Measurements from ENCODE around the gene ZNF407.

ZNF407 gene

DNA sequence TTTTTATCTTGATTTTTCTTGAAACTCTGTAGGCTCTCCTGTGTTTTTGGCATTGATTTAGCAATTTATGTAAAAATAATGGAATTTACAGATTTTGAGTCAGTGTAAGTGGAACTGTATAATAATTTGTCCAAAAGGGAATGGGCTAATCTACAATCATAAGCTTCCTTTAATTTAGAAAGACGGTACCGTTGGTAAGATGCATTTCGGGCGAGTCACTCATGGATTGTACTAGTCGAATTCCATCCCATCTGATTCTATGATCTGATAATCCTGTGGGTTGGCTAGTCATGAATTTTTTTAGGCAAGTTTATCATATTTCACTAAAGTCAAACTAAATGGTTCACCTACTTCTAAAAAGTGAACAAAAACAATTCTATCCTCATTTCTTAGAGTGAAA lies 133.4 kb downstream of the ZNF407 start:
- DNase-seq: no peak

GRCh38 chr18:74732380-74732779 lies 134.7 kb downstream of the ZNF407 start:
- no peak for DNase-seq

GRCh38 chr18:74733598-74733997 lies 135.9 kb downstream of the ZNF407 start:
- DNase-seq: no peak

GRCh38 chr18:74734013-74734444 lies 136.4 kb downstream of the ZNF407 start:
- no peak for DNase-seq

GRCh38 chr18:74739926-74740325 lies 142.3 kb downstream of the ZNF407 start:
- no peak for DNase-seq

DNA sequence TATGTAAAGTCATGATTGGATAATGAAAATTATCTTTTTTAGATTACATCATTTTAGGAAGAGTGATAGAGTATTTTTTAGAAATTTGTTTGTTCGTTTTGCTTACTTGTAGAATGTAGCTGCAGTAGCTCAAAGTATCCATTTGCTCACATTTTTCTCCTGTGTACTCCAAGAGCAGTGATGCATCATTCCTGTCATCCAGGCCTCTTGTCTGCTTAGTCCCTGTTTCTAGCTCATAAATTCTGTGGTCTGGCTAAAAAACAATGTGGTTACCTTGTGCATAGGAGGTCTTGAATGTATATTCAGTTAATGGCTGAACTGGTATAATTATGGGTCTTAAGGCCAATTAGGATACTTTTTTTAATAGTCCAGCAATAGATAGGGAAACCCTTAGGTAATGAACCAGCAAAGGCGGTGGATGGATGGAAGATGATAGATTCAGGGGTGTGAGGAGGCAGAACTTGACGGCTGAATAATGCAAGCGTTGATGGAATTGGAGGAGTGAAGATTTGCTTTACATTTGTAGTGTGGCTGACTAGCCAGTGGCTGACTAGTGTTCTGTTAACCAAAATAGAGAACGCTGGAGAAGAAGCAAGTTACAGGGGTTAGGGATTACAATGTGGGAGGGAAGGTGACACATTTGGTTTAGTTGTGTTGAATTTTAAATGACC lies 145.0 kb downstream of the ZNF407 start:
- DNase-seq: no peak

DNA sequence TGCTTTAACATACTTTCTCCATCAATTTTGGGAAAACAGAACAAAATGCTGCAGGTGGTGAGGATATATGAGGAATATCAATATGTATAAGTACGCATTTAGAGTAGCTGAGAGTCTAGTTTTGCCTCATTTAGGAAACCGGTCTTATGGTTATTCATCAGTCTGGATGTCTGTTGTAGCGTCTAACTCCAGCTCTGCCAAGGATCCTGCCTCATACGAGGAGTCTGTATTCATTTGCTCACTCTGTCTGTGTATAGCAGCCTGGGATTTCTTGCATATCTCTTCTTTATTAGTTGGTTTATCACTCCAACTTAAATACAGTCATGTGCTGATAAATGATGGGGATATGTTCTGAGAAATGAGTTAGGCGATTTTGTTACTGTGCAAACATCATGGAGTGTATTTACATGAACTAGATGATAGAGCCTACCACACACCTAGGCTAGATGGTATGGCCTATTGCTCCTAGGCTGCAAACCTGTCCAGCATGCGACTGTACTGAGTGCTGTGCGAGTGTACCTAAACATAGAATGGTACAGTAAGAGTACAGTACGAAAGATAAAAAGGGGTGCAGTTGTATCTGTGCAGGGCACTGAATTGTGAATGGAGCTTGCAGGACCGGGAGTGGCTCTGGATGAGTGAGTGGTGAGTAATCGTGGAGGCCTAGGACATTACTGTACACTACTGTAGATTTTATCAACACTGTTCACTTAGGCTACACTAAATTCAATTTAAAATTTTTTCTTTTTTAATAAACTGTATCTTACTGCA lies 148.1 kb downstream of the ZNF407 start:
- no peak for DNase-seq

- DNase-seq: no peak
Measured at GRCh38 chr18:74748809-74749208, 151.1 kb downstream of the ZNF407 start.

GRCh38 chr18:74758995-74759394 lies 161.3 kb downstream of the ZNF407 start:
- no peak for DNase-seq

- DNase-seq: no peak
Measured at GRCh38 chr18:74760026-74760425, 162.4 kb downstream of the ZNF407 start.

- DNase-seq: no peak
Measured at GRCh38 chr18:74760436-74760835, 162.8 kb downstream of the ZNF407 start.

GRCh38 chr18:74766251-74766650 lies 168.6 kb downstream of the ZNF407 start:
- DNase-seq: no peak

GRCh38 chr18:74768096-74768495 lies 170.4 kb downstream of the ZNF407 start:
- DNase-seq: no peak

DNA sequence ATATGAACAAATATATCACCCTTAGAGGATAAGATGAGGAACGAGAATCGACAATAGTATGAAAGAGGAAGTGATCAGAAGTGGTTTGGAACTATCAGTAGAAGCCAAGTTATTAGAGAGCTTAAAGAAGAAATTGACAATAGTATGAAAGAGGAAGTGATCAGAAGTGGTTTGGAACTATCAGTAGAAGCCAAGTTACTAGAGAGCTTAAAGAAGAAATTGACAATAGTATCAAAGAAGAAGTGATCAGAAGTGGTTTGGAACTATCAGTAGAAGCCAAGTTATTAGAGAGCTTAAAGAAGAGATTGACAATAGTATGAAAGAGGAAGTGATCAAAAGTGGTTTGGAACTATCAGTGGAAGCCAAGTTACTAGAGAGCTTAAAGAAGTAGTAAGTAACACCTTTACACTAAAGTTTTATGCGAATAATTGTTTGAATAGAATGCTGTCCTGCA lies 175.5 kb downstream of the ZNF407 start:
- no peak for DNase-seq

- DNase-seq: no peak
Measured at GRCh38 chr18:74774486-74774885, 176.8 kb downstream of the ZNF407 start.

DNA sequence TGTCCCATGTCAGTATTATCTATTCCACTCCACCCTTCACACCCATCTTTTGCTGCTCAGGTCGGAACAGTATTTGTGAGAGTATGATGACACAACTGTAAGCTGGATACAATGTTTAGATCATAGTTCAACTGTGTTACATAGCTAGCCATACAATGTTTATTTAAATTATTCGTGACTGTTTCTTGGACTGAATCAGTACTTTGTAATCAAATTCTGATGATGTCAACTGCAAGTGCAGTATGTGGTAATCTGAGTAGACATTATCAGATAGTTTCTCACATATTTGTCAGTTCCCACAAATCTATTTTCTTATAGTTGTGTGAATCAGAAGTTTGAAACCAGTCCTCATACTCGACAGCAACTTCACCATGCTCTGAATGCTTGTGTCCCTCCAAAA lies 177.6 kb downstream of the ZNF407 start:
- no peak for DNase-seq

GRCh38 chr18:74778191-74778847 lies 180.6 kb downstream of the ZNF407 start:
- no peak for DNase-seq

DNA sequence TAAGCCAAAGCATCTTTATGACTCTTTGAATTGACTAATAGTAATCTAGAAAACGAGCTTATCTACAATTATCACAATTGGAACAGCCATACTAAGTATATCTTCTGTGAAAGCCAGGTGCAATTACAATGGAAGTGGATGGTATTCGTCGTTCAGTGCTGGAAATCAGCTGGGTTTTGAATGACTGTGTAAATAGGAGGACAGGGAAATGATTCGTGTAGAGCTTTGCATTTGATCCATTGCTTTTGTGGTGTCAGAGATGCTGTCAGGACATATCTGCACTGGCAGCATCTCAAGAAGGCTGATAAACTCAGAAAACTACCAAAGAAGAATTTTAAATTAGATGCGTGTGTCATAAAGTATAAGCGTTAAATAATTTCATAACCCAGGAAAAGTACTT lies 187.1 kb downstream of the ZNF407 start:
- DNase-seq: no peak

DNA sequence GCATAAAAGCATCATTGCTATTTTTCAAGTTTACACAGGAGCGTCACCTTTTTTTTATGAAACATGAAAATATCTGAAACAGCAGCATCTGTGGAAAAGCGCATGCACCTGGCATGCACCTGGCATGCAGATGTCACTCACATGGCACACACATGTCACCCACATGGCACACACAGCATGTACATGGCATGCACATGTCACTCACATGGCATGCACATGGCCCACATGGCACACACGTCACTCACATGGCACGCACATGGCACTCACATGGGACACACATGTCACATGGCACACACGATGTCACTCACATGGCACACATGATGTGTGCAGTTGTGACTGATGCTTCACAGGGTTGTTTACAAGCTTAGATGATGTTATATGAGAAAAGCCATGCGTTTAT lies 188.0 kb downstream of the ZNF407 start:
- no peak for DNase-seq

- no peak for DNase-seq
Measured at GRCh38 chr18:74788657-74789056, 191.0 kb downstream of the ZNF407 start.

DNA sequence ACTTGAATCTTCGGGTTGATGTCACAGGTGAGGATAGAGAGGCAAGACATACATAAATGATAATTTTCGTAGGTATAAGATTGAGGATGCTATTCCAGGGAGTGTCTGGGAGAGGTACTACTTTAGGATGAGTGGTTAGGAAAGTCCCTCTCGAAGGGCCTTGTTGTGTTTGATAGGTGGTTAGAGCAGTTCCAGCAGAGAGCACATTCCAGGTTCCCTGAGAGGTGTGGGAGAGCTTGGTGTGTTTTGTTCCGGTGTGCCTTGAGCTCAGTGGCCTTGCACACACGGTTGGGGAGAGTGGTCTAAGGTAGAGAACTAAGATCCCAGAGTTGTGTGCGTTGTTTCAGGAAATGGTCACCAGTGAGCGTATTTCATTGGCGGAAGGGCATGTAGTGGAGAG lies 191.4 kb downstream of the ZNF407 start:
- no peak for DNase-seq

DNA sequence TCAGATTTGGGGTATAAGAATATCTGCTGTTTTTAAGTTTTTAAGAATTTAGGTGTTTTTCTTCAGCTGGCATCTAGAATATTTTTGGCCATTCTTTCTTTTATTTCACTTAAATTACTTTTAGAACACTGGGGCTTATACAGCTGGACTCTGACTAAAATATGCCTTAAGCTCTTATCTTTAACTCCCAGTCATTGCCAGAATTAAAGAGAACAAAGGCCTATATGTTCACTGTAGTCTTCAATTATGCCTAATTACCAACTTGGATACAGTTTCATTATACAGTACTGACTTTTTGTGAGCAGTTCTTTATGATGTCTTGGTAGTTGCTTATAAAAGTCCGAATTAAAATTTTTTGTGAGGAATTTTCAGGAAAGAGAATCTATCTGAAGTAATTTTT lies 192.8 kb downstream of the ZNF407 start:
- DNase-seq: no peak

DNA sequence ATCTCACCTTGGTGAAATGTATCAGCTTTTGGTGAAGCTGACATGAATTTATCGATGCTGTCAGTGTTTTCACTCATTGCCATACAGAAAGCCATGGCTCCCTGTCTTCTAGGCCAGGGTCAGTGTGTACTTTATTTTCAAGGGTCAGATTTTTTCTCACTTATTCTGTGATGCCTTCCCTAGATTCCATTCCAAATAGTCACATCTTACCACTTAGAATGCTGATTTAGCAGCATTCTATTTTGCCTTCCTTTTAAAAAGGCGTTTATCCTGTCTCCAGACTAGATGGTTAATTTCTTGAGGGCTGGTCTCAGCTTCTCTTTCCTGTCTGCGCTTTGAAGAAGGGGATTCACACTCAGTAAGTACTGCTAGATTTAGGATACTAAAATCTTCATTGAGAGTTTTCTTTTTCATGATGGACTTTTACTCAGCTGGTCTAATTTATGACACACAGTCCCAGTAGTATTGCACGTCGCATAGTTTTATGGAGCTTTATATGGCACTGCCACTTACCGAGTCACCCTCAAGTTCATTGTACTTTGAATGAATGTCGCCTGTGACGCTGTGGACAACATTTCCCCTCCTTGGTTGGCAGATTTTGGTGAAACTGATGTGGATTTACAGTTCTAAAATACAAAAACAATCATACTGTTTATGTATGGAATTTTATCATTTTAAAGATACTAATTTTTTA lies 194.0 kb downstream of the ZNF407 start:
- DNase-seq: no peak

Data from CD4-positive, alpha-beta T cell treated with Interleukin-6 for 4 hours (primary cell).